HG03196 (cell line): Measurements from ENCODE around the gene MAPKBP1.

ENCODE experiments used
- ATAC-seq: cut with Tn5 transposase; IDR thresholded peaks from one replicate; pipeline ENCODE4 v1.9.1; 2021; ENCODE audit not compliant: unreplicated experiment

MAPKBP1 gene

DNA sequence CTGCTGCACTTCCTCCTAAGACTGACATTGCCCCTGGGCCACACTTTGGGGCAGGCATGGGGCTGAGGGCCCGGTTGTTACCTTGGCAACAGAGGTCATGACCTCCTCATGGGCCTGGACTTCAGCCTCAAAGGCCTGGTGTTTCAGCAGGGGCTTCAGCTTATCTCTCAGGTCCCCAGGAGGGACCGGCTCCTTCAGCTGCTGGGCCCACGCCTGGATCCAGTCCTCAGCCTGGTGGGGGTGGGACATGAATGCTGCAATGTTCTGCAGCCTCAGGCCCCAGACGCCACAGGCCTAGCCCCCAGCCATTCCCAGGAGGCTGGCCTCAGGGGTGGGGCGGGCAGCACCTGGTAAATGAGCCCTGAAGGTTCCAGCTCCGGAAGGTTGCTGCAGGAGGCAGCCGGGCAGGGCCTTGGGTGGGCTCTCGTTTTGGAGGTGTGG is 92.0 kb downstream of the MAPKBP1 start:
- ATAC-seq: no peak

DNA sequence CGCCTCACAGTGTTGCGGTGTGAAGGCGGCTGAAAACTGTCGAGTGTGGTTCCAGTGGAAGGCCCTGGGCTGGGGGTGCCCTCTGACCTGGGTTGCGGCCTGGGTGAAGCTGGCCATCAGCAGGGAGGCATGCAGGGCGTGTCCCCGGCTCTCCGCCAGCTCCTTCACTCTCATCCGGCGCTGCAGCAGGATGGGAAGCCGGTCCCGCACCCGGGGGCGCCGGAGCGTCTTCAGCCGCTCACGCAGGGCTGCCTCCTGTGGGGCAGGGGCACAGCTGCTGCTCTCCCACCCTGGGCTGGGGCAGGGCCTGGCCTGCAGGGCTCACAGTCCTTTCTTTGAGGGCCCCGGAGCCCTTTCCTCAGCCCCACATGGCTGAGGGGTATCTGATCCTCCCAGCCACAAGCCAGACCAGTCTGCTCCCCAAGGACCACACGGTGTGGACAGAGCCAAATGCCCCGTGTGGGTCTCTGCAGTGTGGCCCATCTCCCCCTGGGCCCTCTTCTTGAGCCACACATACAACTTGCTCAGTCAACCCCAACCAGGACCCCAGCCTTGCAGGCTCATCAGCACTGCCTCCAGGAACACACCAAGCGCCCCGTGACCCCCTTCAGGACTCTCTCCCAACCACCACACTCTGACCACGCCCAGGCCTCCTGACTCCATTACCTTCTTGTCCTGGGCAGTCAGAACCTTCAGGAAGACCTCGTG is 92.7 kb downstream of the MAPKBP1 start:
- ATAC-seq: no peak

DNA sequence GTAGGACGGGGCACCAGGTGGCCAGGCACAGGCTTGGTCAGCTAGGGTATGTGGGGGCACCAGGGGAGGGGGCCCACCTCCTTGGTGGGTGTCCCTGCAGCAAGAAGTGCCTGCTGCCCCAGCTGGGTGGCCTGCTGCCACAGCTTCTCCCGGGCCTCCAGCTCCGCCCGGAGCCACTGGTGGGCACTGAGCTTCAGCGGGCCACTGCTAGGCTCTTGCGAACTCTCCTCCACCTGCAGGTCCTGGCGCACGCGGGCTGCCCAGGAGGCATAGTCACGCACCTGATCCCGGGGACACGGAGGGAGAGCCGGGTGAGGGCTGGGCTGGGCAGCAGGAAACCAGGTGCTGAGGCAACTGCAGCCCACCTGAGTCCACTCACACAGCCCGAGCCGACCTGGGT is 94.0 kb downstream of the MAPKBP1 start:
- ATAC-seq: no peak

DNA sequence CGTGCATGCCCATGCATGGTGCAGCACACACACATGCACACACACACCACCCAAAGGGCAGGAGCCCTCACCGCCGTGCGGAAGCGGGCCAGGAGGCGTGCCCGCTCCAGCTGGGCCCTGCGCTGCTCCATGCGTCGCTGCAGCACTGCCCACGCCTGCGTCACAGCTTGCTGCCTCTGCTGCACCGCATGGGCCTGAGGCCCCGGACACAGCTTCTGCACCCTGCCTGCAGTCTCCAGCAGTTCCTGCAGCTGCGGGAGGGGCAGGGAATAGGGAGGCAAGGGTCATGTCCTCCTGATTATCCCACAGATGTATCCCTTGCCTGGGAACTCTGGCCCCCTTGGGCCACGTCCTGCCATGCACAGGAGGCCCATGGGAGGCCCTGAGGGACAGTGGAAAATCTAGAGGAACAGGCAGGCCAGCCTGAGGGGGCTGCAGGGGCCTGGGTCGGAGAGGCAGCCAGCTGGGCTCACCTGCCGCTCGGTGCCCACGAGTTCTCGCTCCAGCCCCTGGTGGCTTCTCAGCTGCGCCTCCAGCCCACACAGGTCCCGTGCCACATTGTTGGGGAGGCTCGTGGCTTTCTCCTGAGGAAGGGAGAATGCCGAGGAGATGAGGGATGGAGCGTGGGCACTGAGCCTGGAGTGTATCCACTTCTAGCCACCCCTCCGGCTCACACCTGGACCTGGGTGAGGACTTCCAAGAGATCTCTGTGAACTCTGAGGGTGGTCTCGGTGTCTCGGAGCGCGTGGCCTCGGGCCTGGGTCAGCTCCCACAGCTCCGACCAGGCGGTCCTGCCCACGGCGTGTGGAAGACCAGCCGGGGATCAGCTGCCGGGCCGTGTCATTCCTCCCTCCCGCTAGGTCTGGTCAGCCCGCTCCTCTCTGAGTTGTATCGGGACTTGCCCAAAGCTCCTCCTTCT is 95.7 kb downstream of the MAPKBP1 start:
- ATAC-seq: no peak

DNA sequence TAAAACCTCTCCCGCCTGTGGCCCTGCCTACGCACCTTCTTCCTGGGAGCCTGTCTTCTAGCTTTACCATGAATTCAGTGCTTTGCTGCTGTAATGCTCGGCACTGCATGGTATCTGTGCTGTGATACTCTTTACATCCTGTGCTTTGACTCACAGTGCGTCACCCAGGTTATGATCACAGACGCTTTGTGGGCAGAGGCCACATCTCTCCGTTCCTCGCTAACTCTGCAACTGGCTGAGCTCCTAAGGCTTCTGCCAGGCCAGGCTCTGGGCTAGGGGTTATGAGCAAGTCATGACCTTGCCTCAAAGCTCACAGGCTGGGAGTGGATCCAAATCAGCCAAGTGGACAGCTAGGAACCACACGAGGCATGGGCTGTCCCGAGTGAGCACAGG is 96.4 kb downstream of the MAPKBP1 start:
- ATAC-seq: no peak

DNA sequence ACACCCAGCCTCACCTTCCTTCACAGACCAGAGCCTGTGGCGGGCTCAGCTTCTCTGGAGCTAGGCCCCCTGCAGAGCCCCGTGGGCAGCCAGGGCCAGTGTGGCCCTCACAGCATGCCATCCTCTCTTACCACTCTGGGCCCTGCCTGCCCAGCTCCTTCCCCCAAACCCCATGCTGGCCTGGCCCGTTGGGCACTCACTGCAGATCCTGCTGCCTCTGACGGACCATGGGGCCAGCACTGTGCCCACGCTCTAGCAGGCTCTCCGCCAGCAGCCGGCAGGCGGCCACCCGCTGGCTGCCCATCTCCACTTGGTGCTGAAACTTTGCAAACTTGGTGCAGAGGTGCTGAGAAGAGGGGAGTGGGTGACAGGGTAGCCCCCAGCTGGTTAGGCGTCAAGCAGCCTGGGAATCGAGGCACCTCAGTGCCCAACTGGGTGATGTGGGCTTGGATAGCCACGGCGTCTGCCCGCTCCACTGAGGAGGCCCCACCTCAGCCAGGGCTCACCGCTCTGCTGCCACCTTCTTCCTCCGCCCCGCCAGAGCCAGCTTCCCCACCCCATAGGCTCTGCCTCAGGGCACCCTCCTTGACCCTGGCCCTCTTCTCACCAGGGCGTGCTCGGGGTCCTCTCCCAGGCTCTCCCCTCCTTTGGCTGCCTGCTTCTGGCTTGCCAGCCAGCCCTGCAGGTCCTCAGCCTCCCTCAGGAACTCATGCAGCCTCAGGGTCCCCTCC is 97.1 kb downstream of the MAPKBP1 start:
- no peak for ATAC-seq

DNA sequence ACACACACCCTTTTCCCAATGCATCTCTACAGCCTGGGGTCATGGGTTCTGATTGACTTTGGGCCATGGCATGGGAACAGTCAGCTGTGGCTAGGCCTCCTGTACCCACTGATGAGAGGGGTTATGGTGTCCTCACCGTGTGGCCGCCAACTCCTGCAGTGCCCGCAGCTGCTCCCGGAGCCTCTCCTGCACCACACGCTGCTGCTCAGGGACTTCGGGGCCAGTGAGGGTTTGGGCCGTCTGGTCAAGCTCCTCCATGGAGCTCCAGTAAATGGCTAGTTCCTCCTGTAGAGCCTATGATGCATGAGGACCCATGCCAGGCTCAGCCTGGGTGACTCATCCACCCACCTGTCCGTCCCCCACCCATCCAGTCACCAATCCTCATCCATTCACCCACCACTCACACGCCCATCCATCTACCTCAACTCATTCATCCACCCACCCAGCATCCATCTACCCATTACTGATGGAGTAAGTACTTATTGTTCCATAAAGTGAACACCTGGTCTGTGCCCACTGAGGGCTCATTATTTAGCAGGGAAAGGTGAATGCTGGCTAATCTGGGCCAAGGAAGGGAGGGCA is 98.0 kb downstream of the MAPKBP1 start:
- ATAC-seq: no peak

DNA sequence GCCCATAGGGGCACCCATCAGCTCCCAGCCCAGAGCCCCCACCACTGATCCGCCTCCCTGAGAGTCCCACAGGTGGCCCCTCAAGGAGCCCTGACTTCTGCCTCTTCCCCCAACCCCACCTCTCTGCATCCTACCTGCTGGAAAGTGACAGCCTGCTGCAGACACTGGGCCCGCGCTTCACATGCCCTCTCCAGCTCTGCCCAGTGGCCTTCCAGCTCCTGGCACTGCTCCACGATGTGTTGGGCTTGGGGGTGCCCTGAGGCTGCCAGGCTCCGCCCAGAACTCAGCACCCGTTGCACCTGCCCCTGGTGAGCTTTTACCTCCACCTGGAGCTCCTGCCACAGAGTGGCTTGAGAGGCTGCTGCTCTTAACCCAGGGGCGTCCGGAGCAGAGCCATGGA is 99.4 kb downstream of the MAPKBP1 start:
- ATAC-seq: no peak

DNA sequence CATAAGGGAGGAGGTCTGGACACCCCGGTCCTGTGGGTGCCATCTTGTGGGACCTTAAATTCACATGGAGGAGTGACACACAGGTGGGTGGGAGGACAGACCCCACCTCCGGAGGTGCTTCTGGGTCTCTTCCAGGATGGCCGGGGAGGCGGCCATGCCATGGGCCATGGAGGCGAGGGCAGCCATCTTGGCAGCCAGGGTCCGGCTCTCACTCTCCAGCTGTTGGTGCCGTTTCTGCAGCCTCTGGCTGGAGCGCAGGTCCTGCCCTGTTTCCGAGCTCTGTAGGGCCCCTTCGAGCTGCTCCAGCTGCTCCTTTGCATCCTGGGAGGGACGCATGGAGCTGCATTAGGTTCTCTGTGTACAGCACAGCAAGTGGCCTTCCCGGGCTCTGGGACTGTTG is 100.5 kb downstream of the MAPKBP1 start:
- no peak for ATAC-seq

DNA sequence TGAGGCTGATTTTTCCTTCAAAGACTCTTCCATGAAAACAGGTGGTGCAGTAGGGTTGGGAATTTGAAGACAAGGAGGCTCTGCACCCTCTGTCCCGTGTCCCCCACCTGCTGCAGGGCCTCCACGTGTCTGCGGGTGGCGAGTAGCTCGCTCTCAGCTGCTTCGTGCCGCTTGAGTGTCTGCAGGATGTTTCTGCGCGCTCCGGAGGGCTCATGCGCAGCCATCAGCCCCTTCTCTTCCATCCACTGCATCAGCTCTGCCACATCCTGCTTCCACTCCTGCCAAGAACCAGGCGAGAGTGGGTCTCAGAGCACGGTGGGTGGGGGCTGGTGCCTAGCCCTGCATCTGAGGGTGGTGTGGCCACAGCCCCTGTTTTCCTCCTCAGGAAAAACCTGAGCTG is 101.7 kb downstream of the MAPKBP1 start:
- ATAC-seq: no peak

DNA sequence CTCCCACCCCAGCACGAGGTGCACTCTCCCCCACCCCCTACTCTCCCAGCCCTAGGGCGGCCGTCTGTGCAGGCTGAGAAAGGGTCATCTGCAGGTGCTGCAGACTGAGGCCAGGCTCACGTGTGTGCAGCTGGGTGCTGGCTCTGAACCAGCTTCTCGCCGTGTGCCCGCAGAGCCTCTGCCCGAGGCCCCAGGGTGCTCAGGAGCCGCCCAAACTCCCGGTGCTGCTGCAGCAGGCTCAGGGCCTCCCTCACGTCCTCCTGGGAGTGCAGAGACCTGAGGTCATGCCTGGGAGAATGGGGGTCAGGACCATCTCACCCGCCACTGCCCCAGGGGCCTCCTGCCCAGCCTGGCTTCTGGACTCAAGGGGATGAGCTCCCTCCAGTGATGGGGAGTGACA is 102.4 kb downstream of the MAPKBP1 start:
- no peak for ATAC-seq
